ENCODE results near the gene GTF2A2.

DNA sequence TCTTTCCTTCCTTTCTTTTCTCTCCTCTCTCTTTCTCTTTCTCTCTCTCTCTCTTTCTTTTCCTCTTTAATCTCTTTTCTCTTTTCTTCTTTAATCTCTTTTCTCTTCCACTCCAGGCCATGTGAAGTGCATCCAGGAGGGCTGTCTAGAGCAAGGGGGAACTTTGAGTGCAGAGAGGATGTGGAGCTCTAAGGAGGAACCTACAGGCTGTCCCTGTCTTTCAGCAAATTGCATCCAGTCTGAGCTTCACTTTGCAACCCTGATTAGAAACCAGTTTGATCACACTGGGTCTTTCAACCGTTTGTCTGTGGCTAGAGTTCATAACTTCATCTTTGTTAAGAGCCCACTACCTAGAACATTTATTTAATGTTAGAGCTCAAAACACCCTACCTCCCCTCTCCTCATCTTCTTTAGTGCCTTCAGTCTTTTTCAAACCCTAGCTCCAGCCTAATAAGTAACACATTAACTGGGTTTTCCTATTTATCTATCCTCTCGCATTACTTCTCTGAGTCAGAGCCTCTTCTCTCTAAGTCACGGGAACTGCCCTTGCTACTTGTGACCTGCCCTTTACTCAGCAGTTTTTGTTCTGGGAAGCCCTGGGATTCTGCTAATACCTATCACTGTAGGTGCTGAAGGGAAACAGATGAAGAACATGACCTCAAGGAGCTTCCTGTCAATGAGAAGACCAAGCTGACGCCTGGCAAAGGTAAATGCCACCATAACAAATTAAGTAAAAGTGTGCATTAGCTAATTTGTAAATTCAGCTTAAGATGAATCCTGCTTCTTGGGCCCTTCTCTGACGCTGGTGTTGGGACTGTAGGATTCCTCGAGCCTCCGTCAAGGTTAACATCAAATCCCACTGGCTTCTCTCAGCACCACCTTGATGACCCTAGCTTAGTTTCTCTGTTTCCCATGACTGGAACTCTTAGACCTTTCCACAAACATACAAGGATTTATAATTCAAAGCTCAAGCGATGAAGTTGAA lies 45.7 kb downstream of the GTF2A2 start, which contains the start of gene GCNT3:
- TF ChIP-seq, protein P1, sequence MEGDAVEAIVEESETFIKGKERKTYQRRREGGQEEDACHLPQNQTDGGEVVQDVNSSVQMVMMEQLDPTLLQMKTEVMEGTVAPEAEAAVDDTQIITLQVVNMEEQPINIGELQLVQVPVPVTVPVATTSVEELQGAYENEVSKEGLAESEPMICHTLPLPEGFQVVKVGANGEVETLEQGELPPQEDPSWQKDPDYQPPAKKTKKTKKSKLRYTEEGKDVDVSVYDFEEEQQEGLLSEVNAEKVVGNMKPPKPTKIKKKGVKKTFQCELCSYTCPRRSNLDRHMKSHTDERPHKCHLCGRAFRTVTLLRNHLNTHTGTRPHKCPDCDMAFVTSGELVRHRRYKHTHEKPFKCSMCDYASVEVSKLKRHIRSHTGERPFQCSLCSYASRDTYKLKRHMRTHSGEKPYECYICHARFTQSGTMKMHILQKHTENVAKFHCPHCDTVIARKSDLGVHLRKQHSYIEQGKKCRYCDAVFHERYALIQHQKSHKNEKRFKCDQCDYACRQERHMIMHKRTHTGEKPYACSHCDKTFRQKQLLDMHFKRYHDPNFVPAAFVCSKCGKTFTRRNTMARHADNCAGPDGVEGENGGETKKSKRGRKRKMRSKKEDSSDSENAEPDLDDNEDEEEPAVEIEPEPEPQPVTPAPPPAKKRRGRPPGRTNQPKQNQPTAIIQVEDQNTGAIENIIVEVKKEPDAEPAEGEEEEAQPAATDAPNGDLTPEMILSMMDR (IDR thresholded peaks at IDR 0.05) = no peak
- no peak for TF ChIP-seq ZFX (IDR thresholded peaks at IDR 0.05; ENCODE audit: borderline replicate concordance)
